ENCODE measurements around the gene TMEM212.

DNA sequence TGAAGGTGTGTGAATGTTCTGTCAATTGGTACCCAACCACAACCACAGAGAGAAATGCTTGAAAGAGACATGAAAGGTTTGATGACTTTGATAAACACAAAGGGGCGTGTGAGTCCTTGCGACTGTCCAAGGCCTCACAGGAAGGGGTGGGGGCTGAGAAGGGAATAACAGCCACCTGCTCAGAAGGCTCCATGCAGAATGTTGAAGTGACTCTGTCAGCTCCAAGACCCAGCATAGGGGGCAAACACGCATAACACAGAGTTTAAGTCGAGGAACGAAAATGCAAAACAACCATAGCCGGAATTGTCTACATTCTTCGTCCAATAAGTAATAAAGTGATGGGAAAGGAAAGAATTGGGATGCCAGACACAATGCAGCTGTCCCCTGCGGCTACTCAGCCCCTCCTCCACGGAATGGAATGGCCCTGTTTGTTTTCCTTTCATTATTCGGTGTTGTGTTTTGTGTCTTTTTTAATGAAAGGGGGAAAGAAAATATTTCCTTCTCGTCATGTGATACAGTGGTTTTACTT lies 19.9 kb downstream of the TMEM212 start:
- TF ChIP-seq POLR2AphosphoS5 (IDR thresholded peaks at IDR 0.05) (no peak), POLR2A (IDR thresholded peaks at IDR 0.05) (no peak), EP300 (IDR thresholded peaks at IDR 0.05) (no peak)
- TF ChIP-seq, protein P1, sequence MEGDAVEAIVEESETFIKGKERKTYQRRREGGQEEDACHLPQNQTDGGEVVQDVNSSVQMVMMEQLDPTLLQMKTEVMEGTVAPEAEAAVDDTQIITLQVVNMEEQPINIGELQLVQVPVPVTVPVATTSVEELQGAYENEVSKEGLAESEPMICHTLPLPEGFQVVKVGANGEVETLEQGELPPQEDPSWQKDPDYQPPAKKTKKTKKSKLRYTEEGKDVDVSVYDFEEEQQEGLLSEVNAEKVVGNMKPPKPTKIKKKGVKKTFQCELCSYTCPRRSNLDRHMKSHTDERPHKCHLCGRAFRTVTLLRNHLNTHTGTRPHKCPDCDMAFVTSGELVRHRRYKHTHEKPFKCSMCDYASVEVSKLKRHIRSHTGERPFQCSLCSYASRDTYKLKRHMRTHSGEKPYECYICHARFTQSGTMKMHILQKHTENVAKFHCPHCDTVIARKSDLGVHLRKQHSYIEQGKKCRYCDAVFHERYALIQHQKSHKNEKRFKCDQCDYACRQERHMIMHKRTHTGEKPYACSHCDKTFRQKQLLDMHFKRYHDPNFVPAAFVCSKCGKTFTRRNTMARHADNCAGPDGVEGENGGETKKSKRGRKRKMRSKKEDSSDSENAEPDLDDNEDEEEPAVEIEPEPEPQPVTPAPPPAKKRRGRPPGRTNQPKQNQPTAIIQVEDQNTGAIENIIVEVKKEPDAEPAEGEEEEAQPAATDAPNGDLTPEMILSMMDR (IDR thresholded peaks at IDR 0.05), result no peak

Data from stomach (tissue), 4 donors.